NOMO-1 treated with DMSO at 0.1 percent for 48 hours (cell line): ENCODE measurements around the gene CASKIN2.
"Not testable (repeated sequence)": the region's sequence is repeated elsewhere in the genome, so short reads cannot be mapped to it uniquely, and the experiment has no call there.

Source experiments
- DNase-seq: peaks from one replicate; lab custom pipeline; 2025; ENCODE audit not compliant: unreplicated experiment; lab: John Stamatoyannopoulos, UW

CASKIN2 gene

GRCh38 chr17:75493476-75494129 is 21.7 kb downstream of the CASKIN2 start:
- no peak for DNase-seq

- no peak for DNase-seq
Observed at GRCh38 chr17:75492555-75493168, 22.7 kb downstream of the CASKIN2 start.

- DNase-seq, result no peak
Observed at GRCh38 chr17:75491680-75492079, 23.7 kb downstream of the CASKIN2 start.

- DNase-seq, result no peak
Observed at GRCh38 chr17:75490953-75491649, 24.2 kb downstream of the CASKIN2 start.

GRCh38 chr17:75490173-75490743 is 25.1 kb downstream of the CASKIN2 start:
- DNase-seq, result no peak

GRCh38 chr17:75489511-75489955 is 25.8 kb downstream of the CASKIN2 start:
- no peak for DNase-seq

GRCh38 chr17:75488693-75489510 is 26.4 kb downstream of the CASKIN2 start:
- no peak for DNase-seq

- peak; percentile 77 for DNase-seq
Observed at GRCh38 chr17:75487351-75488070, 27.8 kb downstream of the CASKIN2 start.

- no peak for DNase-seq
Observed at GRCh38 chr17:75486951-75487350, 28.4 kb downstream of the CASKIN2 start.

- DNase-seq, result no peak
Observed at GRCh38 chr17:75486151-75486550, 29.2 kb downstream of the CASKIN2 start.

GRCh38 chr17:75485688-75486087 is 29.6 kb downstream of the CASKIN2 start:
- DNase-seq, result no peak

- no peak for DNase-seq
Observed at GRCh38 chr17:75482098-75482942, 33.0 kb downstream of the CASKIN2 start.

GRCh38 chr17:75481194-75482068 is 33.9 kb downstream of the CASKIN2 start:
- no peak for DNase-seq

- DNase-seq, result no peak
Observed at GRCh38 chr17:75480281-75480680, 35.1 kb downstream of the CASKIN2 start.

- DNase-seq, result no peak
Observed at GRCh38 chr17:75478508-75478907, 36.8 kb downstream of the CASKIN2 start.

GRCh38 chr17:75477490-75477862 is 37.9 kb downstream of the CASKIN2 start:
- not testable (repeated sequence) for DNase-seq

- no peak for DNase-seq
Observed at GRCh38 chr17:75476752-75477489, 38.4 kb downstream of the CASKIN2 start.

GRCh38 chr17:75476271-75476671 is 39.1 kb downstream of the CASKIN2 start:
- no peak for DNase-seq
